ENCODE measurements around the gene ERAL1. TPM values are rescaled to one million over a fixed set of nuclear protein-coding genes. Genes with fewer than 3 reads are reported as not detected.

ERAL1 gene
- 38.3 and 38.5 TPM in 2 replicates for total RNA-seq
- long read RNA-seq, transcript ERAL1-201 (10 exons, 1,925 nt) = major isoform, 244 of 268 reads
- long read RNA-seq, partial matches to known transcripts = 1 of 268 reads
- long read RNA-seq, other reads (novel, unspliced or antisense) = 22 of 268 reads

- Mint-ChIP-seq H3K9me3 (ENCODE audit: unreplicated experiment) (no peaks in the 10 kb centered on the region), H3K27ac (ENCODE audit: unreplicated experiment) (peak within 1 kb of the TSS; percentile 87), H3K36me3 (ENCODE audit: unreplicated experiment) (peaks cover 18% of the 10 kb centered on the region), H3K4me3 (ENCODE audit: unreplicated experiment) (peak within 1 kb of the TSS; percentile 96), H3K27me3 (ENCODE audit: unreplicated experiment) (no peaks in the 10 kb centered on the region), H3K4me1 (ENCODE audit: unreplicated experiment) (peaks cover 11% of the 10 kb centered on the region)
- peak; percentile 92 for DNase-seq (ENCODE audit: extremely low spot score, unreplicated experiment)
- TF ChIP-seq CTCF (IDR thresholded peaks at IDR 0.05) = no peak
Measured at GRCh38 chr17:28854457-28855335, at the start of gene ERAL1. TSS of gene ERAL1 (plus strand) at chr17:28855016. CDS start at chr17:28855035, 19 bp downstream.

GRCh38 chr17:28807925-28808634 lies 46.7 kb upstream of the ERAL1 start:
- Mint-ChIP-seq H3K27me3 (ENCODE audit: unreplicated experiment) (no peaks in the 10 kb centered on the region), H3K4me1 (ENCODE audit: unreplicated experiment) (peaks cover 49% of the 10 kb centered on the region), H3K27ac (ENCODE audit: unreplicated experiment) (peak overlapping the region; percentile 95), H3K36me3 (ENCODE audit: unreplicated experiment) (peaks cover 6% of the 10 kb centered on the region), H3K4me3 (ENCODE audit: unreplicated experiment) (peak overlapping the region; percentile 45), H3K9me3 (ENCODE audit: unreplicated experiment) (no peaks in the 10 kb centered on the region)
- no peak for TF ChIP-seq CTCF (IDR thresholded peaks at IDR 0.05)
- no peak for DNase-seq (ENCODE audit: extremely low spot score, unreplicated experiment)

GRCh38 chr17:28810437-28810836 lies 44.4 kb upstream of the ERAL1 start:
- no peak for DNase-seq (ENCODE audit: extremely low spot score, unreplicated experiment)
- peaks cover 3% of the 10 kb centered on the region for H3K36me3 Mint-ChIP-seq (ENCODE audit: unreplicated experiment)
- H3K4me3 Mint-ChIP-seq (ENCODE audit: unreplicated experiment) = no peak overlapping the region
- H3K27ac Mint-ChIP-seq (ENCODE audit: unreplicated experiment) = peak overlapping the region; percentile 50
- H3K9me3 Mint-ChIP-seq (ENCODE audit: unreplicated experiment) = no peaks in the 10 kb centered on the region
- no peaks in the 10 kb centered on the region for H3K27me3 Mint-ChIP-seq (ENCODE audit: unreplicated experiment)
- H3K4me1 Mint-ChIP-seq (ENCODE audit: unreplicated experiment) = peaks cover 52% of the 10 kb centered on the region
- TF ChIP-seq CTCF (IDR thresholded peaks at IDR 0.05) = no peak

- no peaks in the 10 kb centered on the region for H3K36me3 Mint-ChIP-seq (ENCODE audit: unreplicated experiment)
- H3K9me3 Mint-ChIP-seq (ENCODE audit: unreplicated experiment) = no peaks in the 10 kb centered on the region
- peak overlapping the region; percentile 76 for H3K27ac Mint-ChIP-seq (ENCODE audit: unreplicated experiment)
- peak overlapping the region; percentile 86 for H3K4me3 Mint-ChIP-seq (ENCODE audit: unreplicated experiment)
- H3K27me3 Mint-ChIP-seq (ENCODE audit: unreplicated experiment) = no peaks in the 10 kb centered on the region
- DNase-seq (ENCODE audit: extremely low spot score, unreplicated experiment) = no peak
- no peak for TF ChIP-seq CTCF (IDR thresholded peaks at IDR 0.05)
- H3K4me1 Mint-ChIP-seq (ENCODE audit: unreplicated experiment) = peaks cover 45% of the 10 kb centered on the region
Measured at GRCh38 chr17:28811651-28812090, 43.1 kb upstream of the ERAL1 start.
